Right atrium auricular region (tissue), 2 donors: ENCODE data around the gene LIPA. TPM values are rescaled to one million over a fixed set of nuclear protein-coding genes. Genes with fewer than 3 reads are reported as not detected.
A peak's percentile ranks its signal among the peaks of the same experiment; 100 is the strongest.

ENCODE experiments used
- DNase-seq: peaks from one replicate; pipeline ENCODE4 v3.0.0-alpha.2; 2019; ENCODE audit warnings: low spot score
- H3K27ac ChIP-seq, 2 donors: fragments of 200-600 bp; sonication (generic); 1 replicate in 1 of 2; 2 replicates in 1 of 2; pipeline ENCODE4 v1.5.1; 2016 to 2019
- H3K27me3 ChIP-seq, 2 donors: fragments of 200-600 bp; sonication (generic); one replicate each; pipeline versions ENCODE4 v1.5.1 to v1.6.0; 2017 to 2019
- H3K36me3 ChIP-seq: fragments of 200-600 bp; sonication (generic); one replicate; pipeline ENCODE4 v1.5.1; 2016
- H3K4me1 ChIP-seq, 2 donors: fragments of 200-600 bp; sonication (generic); one replicate each; pipeline versions ENCODE4 v1.5.1 to v1.6.0; 2017 to 2019
- H3K4me3 ChIP-seq, 2 donors: fragments of 200-600 bp; sonication (generic); 1 replicate in 1 of 2; 2 replicates in 1 of 2; pipeline ENCODE4 v1.5.1; 2017 to 2019; ENCODE audit warnings: mild to moderate bottlenecking in 1 of 2, moderate library complexity in 1 of 2
- H3K9me3 ChIP-seq, 2 donors: fragments of 200-600 bp; sonication (generic); one replicate each; pipeline ENCODE4 v1.5.1; 2019
- CTCF ChIP-seq, 2 donors: fragments of 200-600 bp; sonication (generic); IDR thresholded peaks; one replicate each; pipeline ENCODE4 v1.5.1; 2019; ENCODE audit warnings: antibody characterized with exemption in 2 of 2
- total RNA-seq, 2 donors: library from RNA; depleted of rRNA; stranded (reverse); fragments of >200 nt; gene quantifications; one replicate each; pipeline ENCODE4 v1.1.0, GENCODE V29; 2016

The LIPA gene
- total RNA-seq, 2 donors from 2014 or later, result 17.6 to 25.7 TPM

- Histone ChIP-seq H3K27me3 (no peaks in the 10 kb centered on the region), H3K27ac (no peak overlapping the region), H3K36me3 (no peaks in the 10 kb centered on the region), H3K4me1 (peaks cover 0 to 17% of the 10 kb centered on the region in 2 donors), H3K9me3 (no peaks in the 10 kb centered on the region), H3K4me3 (no peak overlapping the region)
- DNase-seq, result no peak
- no peak for TF ChIP-seq CTCF (IDR thresholded peaks at IDR 0.05)
Observed at GRCh38 chr10:89210794-89211425, 40.7 kb downstream of the LIPA start.

DNA sequence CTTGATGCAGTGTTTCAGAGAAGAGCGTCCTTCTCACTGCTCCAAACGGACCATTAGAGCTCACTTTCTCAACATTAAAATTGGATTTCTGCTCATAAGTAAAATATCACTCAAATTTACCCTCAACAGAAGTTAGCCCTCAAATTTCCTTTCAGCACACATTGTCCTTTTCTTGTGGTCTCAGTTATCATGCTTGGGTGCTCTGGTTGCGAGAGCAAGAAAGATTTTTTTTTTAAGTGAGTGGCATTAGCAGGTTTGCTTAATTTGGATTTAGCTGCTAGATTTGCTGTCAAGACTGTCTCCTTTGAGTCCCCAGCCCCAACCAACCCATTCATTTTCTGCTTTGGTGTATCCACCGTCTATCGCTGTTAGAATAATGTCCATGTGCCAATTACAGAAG, 41.9 kb downstream of the LIPA start:
- Histone ChIP-seq H3K36me3 (no peaks in the 10 kb centered on the region), H3K4me1 (peaks cover 0 to 17% of the 10 kb centered on the region in 2 donors), H3K9me3 (no peaks in the 10 kb centered on the region), H3K4me3 (no peak overlapping the region), H3K27ac (no peak overlapping the region), H3K27me3 (no peaks in the 10 kb centered on the region)
- TF ChIP-seq CTCF (IDR thresholded peaks at IDR 0.05), result no peak
- DNase-seq, result no peak

DNA sequence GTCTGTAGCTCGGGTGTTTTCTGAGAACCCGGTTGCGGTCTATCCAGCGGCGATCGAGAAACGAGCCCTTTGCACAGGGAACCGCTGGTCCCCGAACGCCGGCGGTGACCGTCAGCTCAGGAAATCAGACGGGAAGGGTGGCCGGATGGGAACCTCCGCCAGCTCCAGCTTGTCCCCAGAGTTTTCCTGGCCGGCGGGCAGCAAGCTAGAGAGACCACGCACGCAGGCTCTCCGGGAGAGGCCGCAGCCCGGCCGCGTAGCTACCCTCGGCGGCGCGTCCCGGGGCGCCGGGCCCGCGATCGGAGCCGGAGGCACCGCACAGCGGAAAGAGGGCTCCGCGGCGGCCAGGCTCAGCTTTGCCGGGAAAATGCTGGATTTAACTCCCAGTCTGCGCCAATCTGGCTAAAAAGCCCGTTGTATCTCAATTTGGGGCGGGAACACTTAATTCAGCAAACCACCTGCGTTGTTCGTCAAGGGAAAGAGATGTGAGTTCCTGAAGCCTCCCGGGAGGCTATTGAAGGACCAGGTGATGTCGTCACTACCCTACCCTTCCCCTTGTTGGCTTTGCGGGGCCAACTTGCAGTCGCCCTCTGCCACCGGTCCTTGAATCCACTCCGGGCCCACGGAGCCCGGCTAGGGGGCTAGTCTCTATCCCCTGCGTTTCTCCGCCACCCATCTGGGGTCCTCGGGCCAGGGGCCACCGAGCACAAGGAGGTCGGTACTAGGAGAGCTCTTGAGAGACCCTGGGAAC, 43.6 kb downstream of the LIPA start:
- Histone ChIP-seq H3K4me1 (peaks cover 0 to 17% of the 10 kb centered on the region in 2 donors), H3K4me3 (peak overlapping the region; percentile 34 to 59), H3K36me3 (no peaks in the 10 kb centered on the region), H3K9me3 (no peaks in the 10 kb centered on the region), H3K27ac (peak overlapping the region; percentile 63 to 73), H3K27me3 (no peaks in the 10 kb centered on the region)
- peak; percentile 62 for DNase-seq
- TF ChIP-seq CTCF (IDR thresholded peaks at IDR 0.05), result no peak

GRCh38 chr10:89207181-89207800, 44.3 kb downstream of the LIPA start, which contains the start of gene CH25H:
Gene CH25H, minus strand, starts transcription at chr10:89207317. Its CDS starts 25 bp downstream, at chr10:89207292.
- Histone ChIP-seq H3K4me3 (peak within 1 kb of the TSS; percentile 34 to 59), H3K27me3 (no peaks in the 10 kb centered on the region)

More at GRCh38 chr10:89207181-89207800, 44.3 kb downstream of the LIPA start, which contains the start of gene CH25H:
- Histone ChIP-seq H3K9me3 (no peaks in the 10 kb centered on the region), H3K27ac (peak within 1 kb of the TSS; percentile 63 to 73), H3K36me3 (no peaks in the 10 kb centered on the region), H3K4me1 (peaks cover 0 to 17% of the 10 kb centered on the region in 2 donors)
- no peak for TF ChIP-seq CTCF (IDR thresholded peaks at IDR 0.05)
- peak; percentile 89 for DNase-seq
